Neural progenitor cell (in vitro differentiated cells): ENCODE data around the gene AP5Z1. TPM values are rescaled to one million over a fixed set of nuclear protein-coding genes. Genes with fewer than 3 reads are reported as not detected.

Experiments
- DNase-seq: peaks from one replicate; pipeline ENCODE4 v3.0.0-alpha.2; 2016; ENCODE audit warnings: low spot score
- H2AFZ ChIP-seq: fragments of 200-600 bp; sonication (generic); replicated peaks from 2 replicates; pipeline ENCODE4 v1.6.1; 2016; ENCODE audit warnings: antibody characterized with exemption
- H3F3A ChIP-seq: fragments of 200-600 bp; sonication (generic); 2 replicates; pipeline ENCODE4 v1.6.1; 2016; ENCODE audit warnings: antibody characterized with exemption, low read depth
- H3K27ac ChIP-seq: fragments of 200-600 bp; sonication (generic); 2 replicates; pipeline ENCODE4 v1.5.1; 2016; ENCODE audit warnings: mild to moderate bottlenecking
- H3K27me3 ChIP-seq: fragments of 200-600 bp; sonication (generic); 2 replicates; pipeline ENCODE4 v1.6.1; 2016; ENCODE audit warnings: mild to moderate bottlenecking, moderate library complexity
- H3K36me3 ChIP-seq: fragments of 200-600 bp; sonication (generic); 2 replicates; pipeline ENCODE4 v1.5.1; 2016
- H3K4me1 ChIP-seq: fragments of 200-600 bp; sonication (generic); 2 replicates; pipeline ENCODE4 v1.6.1; 2016; ENCODE audit warnings: mixed run types
- H3K4me2 ChIP-seq: fragments of 200-600 bp; sonication (generic); 2 replicates; pipeline ENCODE4 v1.6.1; 2016
- H3K4me3 ChIP-seq: fragments of 200-600 bp; sonication (generic); 2 replicates; pipeline ENCODE4 v1.5.1; 2016
- H3K79me2 ChIP-seq: fragments of 200-600 bp; sonication (generic); 2 replicates; pipeline ENCODE4 v1.6.1; 2016; ENCODE audit warnings: low read depth
- H3K9ac ChIP-seq: fragments of 200-600 bp; sonication (generic); 2 replicates; pipeline ENCODE4 v1.6.1; 2016
- H3K9me3 ChIP-seq: fragments of 200-600 bp; sonication (generic); 2 replicates; pipeline ENCODE4 v1.5.1; 2016; ENCODE audit warnings: low read depth
- H4K20me1 ChIP-seq: fragments of 200-600 bp; sonication (generic); 2 replicates; pipeline ENCODE4 v1.6.1; 2016; ENCODE audit warnings: low read depth
- H3K27ac Mint-ChIP-seq: 3 replicates; pipeline ENCODE4 v1.8.0; 2021; ENCODE audit warnings: mixed read lengths
- H3K27me3 Mint-ChIP-seq: 2 replicates; pipeline ENCODE4 v1.8.0; 2022; ENCODE audit warnings: low read depth, mild to moderate bottlenecking, inconsistent platforms, moderate library complexity, mixed read lengths; ENCODE audit not compliant: insufficient read depth
- H3K36me3 Mint-ChIP-seq: 3 replicates; pipeline ENCODE4 v1.8.0; 2021; ENCODE audit warnings: mixed read lengths
- H3K4me1 Mint-ChIP-seq: 3 replicates; pipeline ENCODE4 v1.8.0; 2021; ENCODE audit warnings: mixed read lengths
- H3K4me3 Mint-ChIP-seq: 3 replicates; pipeline ENCODE4 v1.8.0; 2021; ENCODE audit warnings: mild to moderate bottlenecking, moderate library complexity, mixed read lengths
- H3K9me3 Mint-ChIP-seq: 3 replicates; pipeline ENCODE4 v1.8.0; 2020; ENCODE audit warnings: mixed read lengths
- EZH2 ChIP-seq: fragments of 200-600 bp; sonication (generic); IDR thresholded peaks from 2 replicates; pipeline ENCODE4 v1.6.1; 2017; ENCODE audit warnings: antibody characterized with exemption, mild to moderate bottlenecking, moderate library complexity
- EZH2phosphoT487 ChIP-seq: fragments of 200-600 bp; sonication (generic); IDR thresholded peaks from 2 replicates; pipeline ENCODE4 v1.6.1; 2017; ENCODE audit warnings: antibody characterized with exemption
- total RNA-seq: library from RNA; depleted of rRNA; stranded (reverse); fragments of >200 nt; gene quantifications from 2 replicates; pipeline ENCODE4 v1.2.3, GENCODE V29; 2015; ENCODE audit warnings: low replicate concordance
- TF ChIP-seq, protein P1 (sequence below): fragments of 200-600 bp; sonication (generic); IDR thresholded peaks from 2 replicates; pipeline ENCODE4 v1.5.1; 2017; ENCODE audit warnings: antibody characterized with exemption, mild to moderate bottlenecking

The AP5Z1 gene
- total RNA-seq, 1 donor from 2014 or later, result 8.3 TPM

DNA sequence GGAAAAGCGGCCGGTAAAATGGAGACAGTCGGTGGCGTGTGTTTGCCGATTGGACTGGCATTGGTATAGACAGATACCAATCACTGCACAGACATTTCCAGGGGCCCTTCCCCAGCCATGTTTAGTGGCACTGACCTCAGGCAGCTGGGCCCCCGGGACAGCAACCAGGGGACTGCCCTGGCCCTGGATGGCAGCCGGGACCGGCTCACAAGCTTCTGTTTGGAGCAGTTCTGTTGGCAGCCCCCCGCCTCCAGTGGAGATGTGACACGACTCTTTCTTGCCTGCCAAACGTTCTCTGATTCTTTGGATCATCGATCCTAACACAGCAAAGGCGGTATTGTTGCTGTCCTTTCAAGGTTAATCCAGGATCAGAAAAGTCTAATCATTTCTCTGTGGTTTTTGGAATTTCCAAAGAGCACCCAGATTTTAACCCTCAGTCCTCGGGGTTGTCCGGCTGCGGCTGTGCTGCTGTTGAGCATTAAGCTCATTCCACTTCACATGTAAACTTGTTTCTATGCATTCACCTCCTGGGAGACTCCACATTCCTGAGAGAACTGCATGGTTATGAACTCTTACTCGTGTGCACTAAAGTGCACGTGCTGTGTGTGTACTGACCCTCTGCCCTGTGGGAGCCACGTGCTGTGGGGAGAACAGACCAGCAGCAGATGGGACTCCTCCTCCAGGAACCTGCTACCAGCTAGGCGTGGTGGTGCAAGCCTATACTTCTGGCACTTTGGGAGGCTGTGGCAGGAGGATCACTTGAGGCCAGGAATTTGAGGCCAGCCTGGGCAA lies 47.3 kb upstream of the AP5Z1 start:
- H3K27ac ChIP-seq, result no peak overlapping the region
- H3K4me3 ChIP-seq, result no peak overlapping the region
- H3K36me3 ChIP-seq, result no peaks in the 10 kb centered on the region
- no peak overlapping the region for H3K4me2 ChIP-seq
- Mint-ChIP-seq H3K27ac (peak overlapping the region; percentile 95), H3K9me3 (no peaks in the 10 kb centered on the region), H3K27me3 (peaks cover 3% of the 10 kb centered on the region), H3K4me3 (no peak overlapping the region), H3K4me1 (peaks cover 55% of the 10 kb centered on the region), H3K36me3 (peaks cover 19% of the 10 kb centered on the region)
- H3K4me1 ChIP-seq, result peaks cover 16% of the 10 kb centered on the region
- H3K27me3 ChIP-seq, result no peaks in the 10 kb centered on the region
- TF ChIP-seq EZH2phosphoT487 (no peak), EZH2 (no peak)
- TF ChIP-seq, protein P1, sequence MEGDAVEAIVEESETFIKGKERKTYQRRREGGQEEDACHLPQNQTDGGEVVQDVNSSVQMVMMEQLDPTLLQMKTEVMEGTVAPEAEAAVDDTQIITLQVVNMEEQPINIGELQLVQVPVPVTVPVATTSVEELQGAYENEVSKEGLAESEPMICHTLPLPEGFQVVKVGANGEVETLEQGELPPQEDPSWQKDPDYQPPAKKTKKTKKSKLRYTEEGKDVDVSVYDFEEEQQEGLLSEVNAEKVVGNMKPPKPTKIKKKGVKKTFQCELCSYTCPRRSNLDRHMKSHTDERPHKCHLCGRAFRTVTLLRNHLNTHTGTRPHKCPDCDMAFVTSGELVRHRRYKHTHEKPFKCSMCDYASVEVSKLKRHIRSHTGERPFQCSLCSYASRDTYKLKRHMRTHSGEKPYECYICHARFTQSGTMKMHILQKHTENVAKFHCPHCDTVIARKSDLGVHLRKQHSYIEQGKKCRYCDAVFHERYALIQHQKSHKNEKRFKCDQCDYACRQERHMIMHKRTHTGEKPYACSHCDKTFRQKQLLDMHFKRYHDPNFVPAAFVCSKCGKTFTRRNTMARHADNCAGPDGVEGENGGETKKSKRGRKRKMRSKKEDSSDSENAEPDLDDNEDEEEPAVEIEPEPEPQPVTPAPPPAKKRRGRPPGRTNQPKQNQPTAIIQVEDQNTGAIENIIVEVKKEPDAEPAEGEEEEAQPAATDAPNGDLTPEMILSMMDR, result no peak
- H4K20me1 ChIP-seq, result peaks cover 78% of the 10 kb centered on the region
- no peaks in the 10 kb centered on the region for H3K9me3 ChIP-seq
- DNase-seq, result no peak
- peaks cover 15% of the 10 kb centered on the region for H3F3A ChIP-seq
- H3K79me2 ChIP-seq, result peaks cover 25% of the 10 kb centered on the region
- no peak overlapping the region for H3K9ac ChIP-seq
- no peak overlapping the region for H2AFZ ChIP-seq

DNA sequence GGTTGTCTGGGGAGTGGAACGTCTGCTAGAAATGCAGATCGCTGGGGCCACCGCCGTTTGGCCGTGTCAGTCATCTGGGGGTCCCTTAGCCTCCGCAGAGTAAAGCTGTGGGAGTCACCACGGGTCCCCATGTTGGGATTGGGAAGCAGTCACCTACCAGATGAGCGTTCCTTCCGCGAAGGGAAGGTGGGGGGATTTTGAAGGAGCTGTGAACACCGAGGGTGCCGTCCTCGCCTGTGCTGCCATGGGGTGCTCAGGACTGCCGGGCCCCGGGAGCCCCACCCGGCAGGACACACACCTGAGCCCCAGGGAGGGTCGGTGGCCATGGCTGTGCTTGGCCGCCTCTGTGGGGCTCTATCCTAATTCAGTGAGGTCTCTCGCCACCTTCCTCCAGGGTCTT lies 46.2 kb upstream of the AP5Z1 start:
- Histone ChIP-seq H3K4me1 (peaks cover 16% of the 10 kb centered on the region), H3K36me3 (no peaks in the 10 kb centered on the region), H2AFZ (no peak overlapping the region), H3K9me3 (no peaks in the 10 kb centered on the region), H3F3A (peaks cover 15% of the 10 kb centered on the region), H3K9ac (no peak overlapping the region), H3K4me3 (no peak overlapping the region), H3K4me2 (no peak overlapping the region), H3K79me2 (peaks cover 19% of the 10 kb centered on the region), H3K27ac (no peak overlapping the region), H4K20me1 (peaks cover 84% of the 10 kb centered on the region), H3K27me3 (no peaks in the 10 kb centered on the region)
- peaks cover 26% of the 10 kb centered on the region for H3K36me3 Mint-ChIP-seq
- no peak overlapping the region for H3K4me3 Mint-ChIP-seq
- H3K27me3 Mint-ChIP-seq, result peaks cover 3% of the 10 kb centered on the region
- H3K9me3 Mint-ChIP-seq, result no peaks in the 10 kb centered on the region
- no peak for TF ChIP-seq EZH2phosphoT487
- TF ChIP-seq EZH2, result no peak
- TF ChIP-seq, protein P1, result no peak
- DNase-seq, result no peak
- peak overlapping the region; percentile 79 for H3K27ac Mint-ChIP-seq
- H3K4me1 Mint-ChIP-seq, result peaks cover 52% of the 10 kb centered on the region

DNA sequence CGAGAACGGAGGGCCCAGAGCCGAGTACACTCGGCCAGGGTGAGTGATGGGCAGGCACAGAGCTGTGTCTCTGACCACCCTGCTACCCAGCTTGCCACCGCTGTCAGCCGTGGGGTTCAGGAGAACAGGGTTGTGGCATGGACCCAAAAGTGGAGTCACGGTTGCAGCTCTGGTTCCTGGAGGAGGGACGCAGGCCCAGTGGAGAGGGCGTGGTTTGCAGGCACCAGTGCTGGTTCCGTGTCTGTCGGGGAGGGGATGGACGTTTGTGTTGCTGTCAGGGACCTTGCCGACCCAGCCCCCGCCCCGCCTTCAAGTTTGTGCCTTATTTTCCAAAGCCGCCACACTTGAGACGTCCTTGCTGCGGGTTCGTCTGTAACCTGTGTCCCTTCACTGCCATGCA lies 45.1 kb upstream of the AP5Z1 start:
- Histone ChIP-seq H3K79me2 (peaks cover 14% of the 10 kb centered on the region), H2AFZ (no peak overlapping the region), H3F3A (peaks cover 6% of the 10 kb centered on the region), H3K9me3 (no peaks in the 10 kb centered on the region), H3K4me2 (no peak overlapping the region), H3K27me3 (no peaks in the 10 kb centered on the region), H3K4me1 (peaks cover 7% of the 10 kb centered on the region), H3K4me3 (no peak overlapping the region), H4K20me1 (peaks cover 82% of the 10 kb centered on the region), H3K27ac (no peak overlapping the region), H3K9ac (no peak overlapping the region), H3K36me3 (no peaks in the 10 kb centered on the region)
- peaks cover 46% of the 10 kb centered on the region for H3K4me1 Mint-ChIP-seq
- peaks cover 30% of the 10 kb centered on the region for H3K36me3 Mint-ChIP-seq
- TF ChIP-seq, protein P1, result no peak
- TF ChIP-seq EZH2phosphoT487 (no peak), EZH2 (no peak)
- peaks cover 3% of the 10 kb centered on the region for H3K27me3 Mint-ChIP-seq
- peak overlapping the region; percentile 78 for H3K27ac Mint-ChIP-seq
- DNase-seq, result no peak
- H3K4me3 Mint-ChIP-seq, result no peak overlapping the region
- H3K9me3 Mint-ChIP-seq, result no peaks in the 10 kb centered on the region
